SK-N-SH (cell line): Measurements from ENCODE around the gene NFKB1. TPM values are rescaled to one million over a fixed set of nuclear protein-coding genes. Genes with fewer than 3 reads are reported as not detected.

ENCODE experiments used
- CTCF ChIA-PET: fragments of 300-600, 350-600 bp; formaldehyde crosslinking; extraction: SDS; loops from one replicate; lab custom pipeline; 2021; lab: Yijun Ruan, JAX
- POLR2A ChIA-PET: fragments of 350-600 bp; sonication (Branson Sonifier 250); formaldehyde crosslinking; extraction: SDS; loops from one replicate; lab custom pipeline; 2020; ENCODE audit warnings: antibody characterized with exemption, inconsistent platforms; lab: Yijun Ruan, JAX
- DNase-seq: peaks from one replicate; pipeline ENCODE4 v3.0.0; 2012
- H2AFZ ChIP-seq: fragments of 200-600 bp; sonication (generic); 2 replicates; pipeline ENCODE4 v1.8.1; 2016; ENCODE audit warnings: antibody characterized with exemption, mild to moderate bottlenecking, low read depth
- H3F3A ChIP-seq: fragments of 200-600 bp; sonication (generic); replicated peaks from 2 replicates; pipeline ENCODE3; 2016; ENCODE audit warnings: antibody characterized with exemption, mild to moderate bottlenecking; ENCODE audit not compliant: insufficient read depth
- H3K27ac ChIP-seq, 2 experiments: fragments of 200-500 bp in 1 of 2; fragments of 200-600 bp in 1 of 2; sonication (Bioruptor generic) in 1 of 2; sonication (generic), shearing (Covaris generic) in 1 of 2; 2 replicates each; pipeline versions ENCODE4 v1.5.1 to v1.6.1; 2014 to 2016; ENCODE audit warnings: low read depth in 2 of 2, inconsistent platforms in 1 of 2, low read length in 1 of 2, mild to moderate bottlenecking in 1 of 2, mixed read lengths in 1 of 2
- H3K27me3 ChIP-seq: fragments of 200-600 bp; sonication (generic), shearing (Covaris generic); 2 replicates; pipeline ENCODE4 v1.6.1; 2016; ENCODE audit warnings: mixed run types; ENCODE audit not compliant: insufficient read depth
- H3K36me3 ChIP-seq, 2 experiments: fragments of 200-500 bp in 1 of 2; fragments of 200-600 bp in 1 of 2; sonication (Bioruptor generic) in 1 of 2; sonication (generic) in 1 of 2; replicated peaks in 1 of 2; 2 replicates each; pipeline versions ENCODE3 to v1.5.1; 2014 to 2016; ENCODE audit warnings: low read length in 1 of 2, mild to moderate bottlenecking in 1 of 2; ENCODE audit not compliant: insufficient read depth in 2 of 2, control insufficient read depth in 1 of 2
- H3K4me1 ChIP-seq, 2 experiments: fragments of 200-500 bp in 1 of 2; fragments of 200-600 bp in 1 of 2; sonication (Bioruptor generic) in 1 of 2; sonication (generic), shearing (Covaris generic) in 1 of 2; 2 replicates each; pipeline versions ENCODE4 v1.5.1 to v1.6.1; 2014 to 2016; ENCODE audit warnings: low read depth in 1 of 2, low read length in 1 of 2, mixed run types in 1 of 2; ENCODE audit not compliant: insufficient read depth in 2 of 2, control insufficient read depth in 1 of 2
- H3K4me2 ChIP-seq: fragments of 200-600 bp; sonication (generic), shearing (Covaris generic); 2 replicates; pipeline ENCODE4 v1.6.1; 2017; ENCODE audit warnings: mixed run types
- H3K4me3 ChIP-seq, 2 experiments: fragments of 200-500 bp in 1 of 2; fragments of 200-600 bp in 1 of 2; sonication (Bioruptor generic) in 1 of 2; sonication (generic), shearing (Covaris generic) in 1 of 2; 2 replicates each; pipeline versions ENCODE4 v1.5.1 to v1.8.1; 2014 to 2016; ENCODE audit warnings: low read depth in 2 of 2, inconsistent platforms in 1 of 2, low read length in 1 of 2, mild to moderate bottlenecking in 1 of 2, mixed read lengths in 1 of 2, moderate library complexity in 1 of 2
- H3K79me2 ChIP-seq: fragments of 200-600 bp; sonication (generic); 2 replicates; pipeline ENCODE4 v1.8.1; 2017; ENCODE audit warnings: mild to moderate bottlenecking; ENCODE audit not compliant: insufficient read depth
- H3K9ac ChIP-seq: fragments of 200-600 bp; sonication (generic); 2 replicates; pipeline ENCODE4 v1.6.1; 2017; ENCODE audit warnings: mixed run types
- H3K9me2 ChIP-seq: fragments of 200-600 bp; sonication (generic); 2 replicates; pipeline ENCODE4 v1.6.1; 2017; ENCODE audit warnings: mixed run types
- H3K9me3 ChIP-seq: fragments of 200-600 bp; sonication (generic); 2 replicates; pipeline ENCODE4 v1.6.1; 2017; ENCODE audit warnings: mixed run types, mild to moderate bottlenecking, moderate library complexity
- H4K20me1 ChIP-seq: fragments of 200-600 bp; sonication (generic); 2 replicates; pipeline ENCODE4 v1.6.1; 2017; ENCODE audit warnings: mild to moderate bottlenecking, mixed run types; ENCODE audit not compliant: insufficient read depth
- CHD2 ChIP-seq: fragments of 150-350 bp; IDR thresholded peaks from 2 replicates; pipeline ENCODE4 v1.6.1; 2018; ENCODE audit warnings: low read length; ENCODE audit not compliant: partially characterized antibody
- GATA2 ChIP-seq: sonication (generic); formaldehyde crosslinking; IDR thresholded peaks from 2 replicates; pipeline ENCODE4 v1.5.0; 2020; ENCODE audit warnings: mild to moderate bottlenecking, missing genetic modification reagents
- JUND ChIP-seq: IDR thresholded peaks from 2 replicates; pipeline ENCODE4 v1.4.0; 2012
- MEF2A ChIP-seq: IDR thresholded peaks from 2 replicates; pipeline ENCODE4 v1.4.0; 2012; ENCODE audit warnings: low read depth, borderline replicate concordance
- NFIC ChIP-seq: IDR thresholded peaks from 2 replicates; pipeline ENCODE4 v1.4.0; 2012; ENCODE audit warnings: borderline replicate concordance
- POLR2AphosphoS5 ChIP-seq: IDR thresholded peaks from 2 replicates; pipeline ENCODE4 v1.6.1; 2012; ENCODE audit warnings: low read depth, low read length
- RAD21 ChIP-seq: IDR thresholded peaks from 2 replicates; pipeline ENCODE4 v1.6.1; 2012; ENCODE audit warnings: mild to moderate bottlenecking, low read length
- SMC3 ChIP-seq: IDR thresholded peaks from 2 replicates; pipeline ENCODE4 v1.6.1; 2012; ENCODE audit warnings: low read depth, low read length, improper control_type of control experiment
- TCF12 ChIP-seq: IDR thresholded peaks from 2 replicates; pipeline ENCODE4 v1.4.0; 2012
- TEAD4 ChIP-seq: IDR thresholded peaks from 2 replicates; pipeline ENCODE4 v1.4.0; 2012; ENCODE audit warnings: mild to moderate bottlenecking, borderline replicate concordance; ENCODE audit not compliant: insufficient read depth
- WGBS: methylation state at CpG from one replicate; pipeline ENCODE4 v1.1.6; 2017; ENCODE audit warnings: low lambda C conversion rate; 5-methylcytosine and 5-hydroxymethylcytosine counted together
- polyA plus RNA-seq, 3 experiments: library from polyadenylated mRNA; depleted of rRNA; stranded (reverse); fragments of >200 nt; gene quantifications; 2 replicates each; pipeline ENCODE4 v1.2.3, GENCODE V29; 2012
- TF ChIP-seq, protein P1 (sequence below): IDR thresholded peaks from 2 replicates; pipeline ENCODE4 v1.4.0; 2012; ENCODE audit warnings: low read depth, borderline replicate concordance
- TF ChIP-seq, protein P2 (sequence below): IDR thresholded peaks from 2 replicates; pipeline ENCODE4 v1.4.0; 2012; ENCODE audit warnings: low read depth, borderline replicate concordance
- TF ChIP-seq, protein P3 (sequence below): fragments of 150-350 bp; IDR thresholded peaks from 2 replicates; pipeline ENCODE4 v1.6.1; 2017; ENCODE audit warnings: antibody characterized with exemption, low read length, low read depth, borderline replicate concordance
- TF ChIP-seq, protein P4 (sequence below): IDR thresholded peaks from 2 replicates; pipeline ENCODE4 v1.4.0; 2012; ENCODE audit warnings: low read depth
- TF ChIP-seq, protein P5 (sequence below): fragments of 200-600 bp; sonication (generic); IDR thresholded peaks from 2 replicates; pipeline ENCODE4 v1.6.1; 2017; ENCODE audit warnings: antibody characterized with exemption, mild to moderate bottlenecking, moderate library complexity

The NFKB1 gene
- polyA plus RNA-seq, 1 of the 3 experiments (the other 2 are of a cell fraction), result 14.1 TPM

DNA sequence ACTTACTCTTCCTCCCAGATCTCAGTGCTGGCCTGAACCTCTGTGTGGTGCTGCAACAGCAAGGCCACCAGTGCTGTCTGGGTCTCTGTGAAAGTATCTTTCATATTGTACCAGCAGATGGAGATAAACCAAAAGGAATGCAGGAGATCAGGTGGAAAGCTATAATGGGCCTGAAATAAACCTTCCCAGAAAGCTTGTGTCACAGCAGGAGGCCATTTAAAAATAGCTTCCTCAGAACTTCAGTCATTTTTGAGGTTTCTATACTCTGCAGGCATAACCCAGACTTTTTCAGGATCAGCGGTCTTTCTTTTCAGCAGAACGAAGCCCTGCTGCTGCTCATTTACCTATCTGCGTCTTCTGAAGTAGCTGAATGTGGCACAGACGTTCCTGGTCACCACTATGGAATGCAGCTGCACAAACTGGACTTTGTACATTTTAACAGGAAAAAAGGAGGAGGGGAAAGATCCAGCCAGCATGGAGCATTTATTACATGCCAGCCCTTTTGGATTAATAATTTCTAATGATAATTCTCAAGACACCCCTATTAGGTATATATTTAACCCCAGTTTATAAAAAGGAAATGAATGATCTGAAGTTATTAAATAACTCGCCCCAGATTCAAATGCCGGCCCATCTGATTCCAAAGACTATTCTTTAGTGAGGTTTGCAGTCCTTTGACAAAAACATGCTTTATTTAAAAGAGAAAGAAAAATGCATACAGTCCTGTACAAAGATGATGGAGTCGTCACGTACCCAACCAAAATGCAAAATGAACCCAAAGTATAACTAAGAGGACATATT is 119.7 kb downstream of the NFKB1 start (continued):
- TF ChIP-seq, protein P1, sequence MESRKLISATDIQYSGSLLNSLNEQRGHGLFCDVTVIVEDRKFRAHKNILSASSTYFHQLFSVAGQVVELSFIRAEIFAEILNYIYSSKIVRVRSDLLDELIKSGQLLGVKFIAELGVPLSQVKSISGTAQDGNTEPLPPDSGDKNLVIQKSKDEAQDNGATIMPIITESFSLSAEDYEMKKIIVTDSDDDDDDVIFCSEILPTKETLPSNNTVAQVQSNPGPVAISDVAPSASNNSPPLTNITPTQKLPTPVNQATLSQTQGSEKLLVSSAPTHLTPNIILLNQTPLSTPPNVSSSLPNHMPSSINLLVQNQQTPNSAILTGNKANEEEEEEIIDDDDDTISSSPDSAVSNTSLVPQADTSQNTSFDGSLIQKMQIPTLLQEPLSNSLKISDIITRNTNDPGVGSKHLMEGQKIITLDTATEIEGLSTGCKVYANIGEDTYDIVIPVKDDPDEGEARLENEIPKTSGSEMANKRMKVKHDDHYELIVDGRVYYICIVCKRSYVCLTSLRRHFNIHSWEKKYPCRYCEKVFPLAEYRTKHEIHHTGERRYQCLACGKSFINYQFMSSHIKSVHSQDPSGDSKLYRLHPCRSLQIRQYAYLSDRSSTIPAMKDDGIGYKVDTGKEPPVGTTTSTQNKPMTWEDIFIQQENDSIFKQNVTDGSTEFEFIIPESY, result no peak
- peak; percentile 43 for TF ChIP-seq TCF12
- TF ChIP-seq CHD2, result no peak
- TF ChIP-seq NFIC, result peak; percentile 8; the same call in 1 of the 2 replicates
- TF ChIP-seq, protein P2, sequence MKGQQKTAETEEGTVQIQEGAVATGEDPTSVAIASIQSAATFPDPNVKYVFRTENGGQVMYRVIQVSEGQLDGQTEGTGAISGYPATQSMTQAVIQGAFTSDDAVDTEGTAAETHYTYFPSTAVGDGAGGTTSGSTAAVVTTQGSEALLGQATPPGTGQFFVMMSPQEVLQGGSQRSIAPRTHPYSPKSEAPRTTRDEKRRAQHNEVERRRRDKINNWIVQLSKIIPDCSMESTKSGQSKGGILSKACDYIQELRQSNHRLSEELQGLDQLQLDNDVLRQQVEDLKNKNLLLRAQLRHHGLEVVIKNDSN, result no peak
- TF ChIP-seq, protein P3, sequence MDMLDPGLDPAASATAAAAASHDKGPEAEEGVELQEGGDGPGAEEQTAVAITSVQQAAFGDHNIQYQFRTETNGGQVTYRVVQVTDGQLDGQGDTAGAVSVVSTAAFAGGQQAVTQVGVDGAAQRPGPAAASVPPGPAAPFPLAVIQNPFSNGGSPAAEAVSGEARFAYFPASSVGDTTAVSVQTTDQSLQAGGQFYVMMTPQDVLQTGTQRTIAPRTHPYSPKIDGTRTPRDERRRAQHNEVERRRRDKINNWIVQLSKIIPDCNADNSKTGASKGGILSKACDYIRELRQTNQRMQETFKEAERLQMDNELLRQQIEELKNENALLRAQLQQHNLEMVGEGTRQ, result no peak
- no peak for TF ChIP-seq POLR2AphosphoS5
- peak; percentile 53; the same call in 1 of the 2 replicates for TF ChIP-seq JUND
- 0 out of 2 replicates have a peak, but pooled peaks have one; percentile 9 for TF ChIP-seq TEAD4
- TF ChIP-seq, protein P4, sequence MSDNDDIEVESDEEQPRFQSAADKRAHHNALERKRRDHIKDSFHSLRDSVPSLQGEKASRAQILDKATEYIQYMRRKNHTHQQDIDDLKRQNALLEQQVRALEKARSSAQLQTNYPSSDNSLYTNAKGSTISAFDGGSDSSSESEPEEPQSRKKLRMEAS, result no peak; the same call in 1 of the 2 replicates

DNA sequence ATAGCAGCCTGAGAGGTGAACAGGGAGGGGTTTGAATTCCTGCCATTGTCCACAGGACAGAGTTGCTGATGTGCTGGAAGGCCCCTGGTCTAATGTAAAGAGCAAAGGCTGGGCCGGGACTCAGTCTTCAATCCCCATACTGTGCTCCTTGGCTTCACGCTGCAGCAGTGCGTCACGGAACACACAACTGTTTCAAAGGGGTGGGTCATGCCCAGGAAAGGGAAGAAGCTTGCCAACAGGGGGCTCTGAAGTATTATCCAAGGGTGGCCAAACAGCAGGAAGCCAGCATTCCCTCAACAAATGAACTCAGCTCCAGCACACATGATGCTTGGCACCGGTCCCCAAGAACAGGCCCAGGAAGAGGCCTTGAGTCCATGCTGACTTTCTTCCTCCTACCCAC is 122.5 kb downstream of the NFKB1 start:
- DNase-seq, result peak; percentile 44
- TF ChIP-seq MEF2A, result no peak
- TF ChIP-seq, protein P5, sequence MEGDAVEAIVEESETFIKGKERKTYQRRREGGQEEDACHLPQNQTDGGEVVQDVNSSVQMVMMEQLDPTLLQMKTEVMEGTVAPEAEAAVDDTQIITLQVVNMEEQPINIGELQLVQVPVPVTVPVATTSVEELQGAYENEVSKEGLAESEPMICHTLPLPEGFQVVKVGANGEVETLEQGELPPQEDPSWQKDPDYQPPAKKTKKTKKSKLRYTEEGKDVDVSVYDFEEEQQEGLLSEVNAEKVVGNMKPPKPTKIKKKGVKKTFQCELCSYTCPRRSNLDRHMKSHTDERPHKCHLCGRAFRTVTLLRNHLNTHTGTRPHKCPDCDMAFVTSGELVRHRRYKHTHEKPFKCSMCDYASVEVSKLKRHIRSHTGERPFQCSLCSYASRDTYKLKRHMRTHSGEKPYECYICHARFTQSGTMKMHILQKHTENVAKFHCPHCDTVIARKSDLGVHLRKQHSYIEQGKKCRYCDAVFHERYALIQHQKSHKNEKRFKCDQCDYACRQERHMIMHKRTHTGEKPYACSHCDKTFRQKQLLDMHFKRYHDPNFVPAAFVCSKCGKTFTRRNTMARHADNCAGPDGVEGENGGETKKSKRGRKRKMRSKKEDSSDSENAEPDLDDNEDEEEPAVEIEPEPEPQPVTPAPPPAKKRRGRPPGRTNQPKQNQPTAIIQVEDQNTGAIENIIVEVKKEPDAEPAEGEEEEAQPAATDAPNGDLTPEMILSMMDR, result peak; percentile 48
- no peak for TF ChIP-seq GATA2 (CRISPR knock-in tag)
- peak; percentile 67 for TF ChIP-seq RAD21
- TF ChIP-seq NFIC, result 0 out of 2 replicates have a peak, but pooled peaks have one; percentile 29
- TF ChIP-seq SMC3, result peak; percentile 47
- TF ChIP-seq POLR2AphosphoS5, result no peak
- TF ChIP-seq, protein P2, result no peak
- Histone ChIP-seq H2AFZ (no peak overlapping the region; the same call in 1 of the 2 replicates), H3K79me2 (no peaks in the 10 kb centered on the region), H3K27me3 (no peaks in the 10 kb centered on the region), H3K9me3 (no peaks in the 10 kb centered on the region), H3K9me2 (no peaks in the 10 kb centered on the region), H3K4me2 (no peak overlapping the region), H4K20me1 (no peaks in the 10 kb centered on the region), H3K4me3 (no peak overlapping the region), H3K9ac (no peak overlapping the region), H3K27ac (no peak overlapping the region), H3F3A (peaks cover 19% of the 10 kb centered on the region), H3K36me3 (no peaks in the 10 kb centered on the region), H3K4me1 (0 out of 4 replicates have a peak, but pooled peaks cover 0 to 5% of the 10 kb centered on the region in 2 experiments)
- POLR2A ChIA-PET, result no interaction called here
- WGBS, result 75% methylated on average over 5 of the region's 5 CpGs
- CTCF ChIA-PET, result interaction anchor here (0.8 to 2.6 kb wide), 9 partner anchors 9 to 456 kb away, joined by 3 to 7 read pairs (median 3); no protein-coding TSS in a partner anchor
